ENCODE data around the gene GLB1L. TPM values are rescaled to one million over a fixed set of nuclear protein-coding genes. Genes with fewer than 3 reads are reported as not detected.

Gene GLB1L
- total RNA-seq: 3.8 and 4.4 TPM in 2 replicates

GRCh38 chr2:219245148-219245898 is at the start of gene GLB1L, which contains the start of gene STK16:
Gene GLB1L, minus strand, starts transcription at chr2:219245444. Its CDS starts 1,871 bp downstream, at chr2:219243573.
Gene STK16, plus strand, starts transcription at chr2:219245479. Its CDS starts 521 bp downstream, at chr2:219246000.

GRCh38 chr2:219279151-219279915 is 34.1 kb upstream of the GLB1L start, which contains the start of gene DNAJB2:
Gene DNAJB2, plus strand, starts transcription at chr2:219279366. Its CDS starts 468 bp downstream, at chr2:219279834.

GRCh38 chr2:219253753-219254589 is 8.7 kb upstream of the GLB1L start, which contains the start of gene TUBA4A:
Gene TUBA4A, minus strand, starts transcription at chr2:219253918. Its CDS starts 60 bp downstream, at chr2:219253858.

GRCh38 chr2:219252900-219253752 is 7.9 kb upstream of the GLB1L start, which contains the start of gene TUBA4B:
Gene TUBA4B, plus strand, starts transcription at chr2:219253243. Its CDS starts 165 bp downstream, at chr2:219253408.

GRCh38 chr2:219229305-219230058 is 15.8 kb downstream of the GLB1L start, which contains the start of the genes ANKZF1 and ATG9A:
Gene ANKZF1, plus strand, starts transcription at chr2:219229806. Its CDS starts 452 bp downstream, at chr2:219230258.
Gene ATG9A, minus strand, starts transcription at chr2:219229636. Its CDS starts 1,612 bp downstream, at chr2:219228024.

DNA sequence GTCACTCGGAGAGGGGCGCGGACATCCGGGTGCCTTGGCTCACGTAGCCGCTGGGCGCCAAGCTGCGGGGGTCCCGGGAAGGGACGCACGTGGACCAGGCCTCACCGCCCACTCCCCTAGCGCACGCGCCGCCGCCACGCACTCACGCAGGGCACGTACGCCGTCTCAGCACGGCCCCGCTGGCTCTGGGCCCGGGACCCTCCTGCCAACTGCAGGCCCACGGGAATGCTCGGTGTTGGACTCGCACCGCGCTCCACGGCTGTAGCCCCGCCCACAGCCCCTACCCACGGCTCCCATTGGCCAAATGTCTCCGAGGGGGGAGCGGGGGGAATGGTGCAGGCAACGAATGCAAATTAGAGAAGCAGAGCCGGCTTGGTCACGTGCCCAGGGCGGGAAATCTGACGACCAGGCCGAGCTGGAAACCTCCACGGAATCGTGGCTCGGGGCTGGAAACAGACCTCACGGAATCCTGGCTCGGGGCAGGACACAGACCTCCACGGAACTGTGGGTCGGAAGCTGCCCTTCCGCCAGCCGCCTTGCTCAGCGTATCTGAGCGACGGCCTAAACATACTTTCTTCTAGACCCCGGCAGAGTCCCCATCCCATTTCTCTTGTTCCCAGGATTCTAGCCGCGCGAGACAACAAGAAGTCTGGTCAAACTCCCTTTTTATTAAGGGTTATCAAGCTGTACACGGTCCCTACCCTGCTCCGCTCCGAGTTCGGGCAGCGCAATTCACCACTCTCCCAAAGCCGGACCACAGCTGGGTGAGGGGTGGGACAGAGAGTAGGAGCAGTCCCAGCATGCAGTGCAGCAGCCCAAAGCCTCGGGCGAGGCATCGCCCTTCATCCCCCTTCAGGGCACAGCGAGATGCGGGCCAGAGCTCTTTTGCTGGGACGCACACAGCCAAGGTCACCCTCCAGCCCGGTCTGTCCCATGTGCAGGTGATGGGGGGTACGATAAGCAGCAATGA is 26.2 kb downstream of the GLB1L start, which contains the start of gene ABCB6:
TSS of gene ABCB6 (minus strand) at position 227 of the 970 bp plus-strand sequence. CDS start 285 bp downstream, outside the sequence.

GRCh38 chr2:219206328-219207133 is 38.7 kb downstream of the GLB1L start, which contains the start of gene ZFAND2B:
Gene ZFAND2B, plus strand, starts transcription at chr2:219206782. Its CDS starts 206 bp downstream, at chr2:219206988.

Other genes with a start within 250 kb of the GLB1L start
- gene CFAP65, start 203.9 kb downstream of the GLB1L start, total RNA-seq: not detected in 2 replicates
- gene IHH, start 184.5 kb downstream of the GLB1L start, total RNA-seq: not detected in 2 replicates
- 16.7 TPM in 2 replicates for gene NHEJ1, start 84.6 kb downstream of the GLB1L start, total RNA-seq
- 0.68 and 3.8 TPM in 2 replicates for gene SLC23A3, start 75.4 kb downstream of the GLB1L start, total RNA-seq
- gene CNPPD1, start 68.5 kb downstream of the GLB1L start, total RNA-seq: 29.2 and 32.5 TPM in 2 replicates
- 59.1 and 87.5 TPM in 2 replicates for gene RETREG2, start 67.2 kb downstream of the GLB1L start, total RNA-seq
- gene ZFAND2B, start 38.7 kb downstream of the GLB1L start, total RNA-seq: 23.3 and 62.2 TPM in 2 replicates
- gene ABCB6, start 26.5 kb downstream of the GLB1L start, total RNA-seq: 24.3 and 37.1 TPM in 2 replicates
- 33.2 and 69.6 TPM in 2 replicates for gene ATG9A, start 15.8 kb downstream of the GLB1L start, total RNA-seq
- 49.1 and 49.6 TPM in 2 replicates for gene ANKZF1, start 15.6 kb downstream of the GLB1L start, total RNA-seq
- 25.3 and 32.8 TPM in 2 replicates for gene STK16, start within 50 bp of the GLB1L start, total RNA-seq
- not detected in 2 replicates for gene TUBA4B, start 7.8 kb upstream of the GLB1L start, total RNA-seq
- gene TUBA4A, start 8.5 kb upstream of the GLB1L start, total RNA-seq: 45.5 and 70.4 TPM in 2 replicates
- 39.0 and 83.7 TPM in 2 replicates for gene DNAJB2, start 33.9 kb upstream of the GLB1L start, total RNA-seq
- not detected in 2 replicates for gene PTPRN, start 64.0 kb upstream of the GLB1L start, total RNA-seq
- not detected in 2 replicates for gene RESP18, start 87.3 kb upstream of the GLB1L start, total RNA-seq
- 50.6 and 59.5 TPM in 2 replicates for gene DNPEP, start 142.5 kb upstream of the GLB1L start, total RNA-seq
- not detected in 2 replicates for gene DES, start 172.9 kb upstream of the GLB1L start, total RNA-seq
- 4.1 and 9.6 TPM in 2 replicates for gene SPEG, start 189.4 kb upstream of the GLB1L start, total RNA-seq

Measured in nasal cavity respiratory epithelium epithelial cell of viscerocranial mucosa (primary cell).